Spinal cord (tissue), 10 donors: Measurements from ENCODE around the gene AP3S2. TPM values are rescaled to one million over a fixed set of nuclear protein-coding genes. Genes with fewer than 3 reads are reported as not detected.
A peak's percentile ranks its signal among the peaks of the same experiment; 100 is the strongest.
"Not testable (repeated sequence)": the region's sequence is repeated elsewhere in the genome, so short reads cannot be mapped to it uniquely, and the experiment has no call there.

Source experiments
- DNase-seq, 6 donors: peaks; one replicate each; pipeline versions ENCODE4 v3.0.0 to v3.0.0-alpha.2; 2013 to 2015; ENCODE audit warnings: low spot score in 6 of 6, low read depth in 4 of 6
- H3K27ac ChIP-seq: one replicate; pipeline ENCODE4 v1.5.1; 2013; ENCODE audit warnings: low read depth, low read length, control low read depth
- H3K27me3 ChIP-seq: one replicate; pipeline ENCODE4 v1.6.1; 2013; ENCODE audit warnings: low read length; ENCODE audit not compliant: control insufficient read depth, insufficient read depth
- H3K36me3 ChIP-seq: one replicate; pipeline ENCODE4 v1.6.1; 2013; ENCODE audit warnings: low read length; ENCODE audit not compliant: control insufficient read depth, insufficient read depth
- H3K4me1 ChIP-seq: one replicate; pipeline ENCODE4 v1.6.1; 2013; ENCODE audit warnings: low read length; ENCODE audit not compliant: control insufficient read depth, insufficient read depth
- H3K4me3 ChIP-seq: one replicate; pipeline ENCODE4 v1.5.1; 2013; ENCODE audit warnings: low read depth, low read length, control low read depth
- H3K9me3 ChIP-seq: one replicate; pipeline ENCODE4 v1.6.1; 2013; ENCODE audit warnings: low read length; ENCODE audit not compliant: control insufficient read depth, insufficient read depth
- WGBS: methylation state at CpG from one replicate; pipeline ENCODE4 v1.1.5; 2013; ENCODE audit warnings: missing lambda C conversion rate; ENCODE audit not compliant: insufficient coverage; 5-methylcytosine and 5-hydroxymethylcytosine counted together
- polyA plus RNA-seq, 2 donors: library from polyadenylated mRNA; unstranded; fragments of 120-200 nt; gene quantifications; one replicate each; pipeline ENCODE4 v1.2.1, GENCODE V29; 2013; ENCODE audit not compliant: insufficient read length in 2 of 2
- total RNA-seq, 2 donors: library from RNA; depleted of rRNA in 1 of 2; stranded (reverse); fragments of 120-200 nt in 1 of 2; fragments of >200 nt in 1 of 2; gene quantifications; one replicate each; pipeline versions ENCODE4 v1.2.3 to v1.2.4, GENCODE V29; 2013 to 2014
- donor health status: healthy.

The AP3S2 gene
- total and polyA plus RNA-seq, 4 donors: 43.6 to 66.0 (median 48.8) TPM

GRCh38 chr15:89893027-89893426 lies 767 bp downstream of the AP3S2 start:
- no CpG with 5 or more reads among the region's 6 CpGs for WGBS
- no peak for DNase-seq
- Histone ChIP-seq H3K27me3 (no peaks in the 10 kb centered on the region), H3K36me3 (no peaks in the 10 kb centered on the region), H3K27ac (no peak overlapping the region), H3K9me3 (no peaks in the 10 kb centered on the region), H3K4me1 (peaks cover 12% of the 10 kb centered on the region), H3K4me3 (peak overlapping the region; percentile 95)

- Histone ChIP-seq H3K4me1 (peaks cover 8% of the 10 kb centered on the region), H3K36me3 (peaks cover 28% of the 10 kb centered on the region), H3K4me3 (no peak overlapping the region), H3K27me3 (no peaks in the 10 kb centered on the region), H3K27ac (no peak overlapping the region), H3K9me3 (no peaks in the 10 kb centered on the region)
- DNase-seq: peak in 2 of 6 donors; percentile 30 to 49
- no CpG with 5 or more reads among the region's 4 CpGs for WGBS
Measured at GRCh38 chr15:89888214-89888804, 5.5 kb downstream of the AP3S2 start.

- Histone ChIP-seq H3K36me3 (peaks cover 32% of the 10 kb centered on the region), H3K9me3 (no peaks in the 10 kb centered on the region), H3K4me1 (no peaks in the 10 kb centered on the region), H3K27me3 (no peaks in the 10 kb centered on the region), H3K27ac (no peak overlapping the region), H3K4me3 (no peak overlapping the region)
- DNase-seq: no peak
- WGBS: 88% methylated on average over 1 of the region's 2 CpGs
Measured at GRCh38 chr15:89885611-89886010, 8.2 kb downstream of the AP3S2 start.

- not testable (repeated sequence) for DNase-seq, H3K27me3 ChIP-seq, H3K27ac ChIP-seq, H3K9me3 ChIP-seq, H3K4me1 ChIP-seq, H3K4me3 ChIP-seq
- H3K36me3 ChIP-seq: peaks cover 35% of the 10 kb centered on the region
- no CpG with 5 or more reads among the region's 3 CpGs for WGBS
Measured at GRCh38 chr15:89885179-89885578, 8.6 kb downstream of the AP3S2 start.

GRCh38 chr15:89883518-89883917 lies 10.3 kb downstream of the AP3S2 start:
- H3K9me3 ChIP-seq: no peaks in the 10 kb centered on the region
- DNase-seq: no peak
- H3K27ac ChIP-seq: no peak overlapping the region
- no CpG with 5 or more reads among the region's 1 CpG for WGBS
- no peak overlapping the region for H3K4me3 ChIP-seq
- H3K4me1 ChIP-seq: no peaks in the 10 kb centered on the region
- no peaks in the 10 kb centered on the region for H3K27me3 ChIP-seq
- H3K36me3 ChIP-seq: peaks cover 37% of the 10 kb centered on the region

- Histone ChIP-seq H3K9me3 (no peaks in the 10 kb centered on the region), H3K27me3 (no peaks in the 10 kb centered on the region), H3K4me3 (no peak overlapping the region), H3K36me3 (peaks cover 29% of the 10 kb centered on the region), H3K4me1 (no peaks in the 10 kb centered on the region), H3K27ac (no peak overlapping the region)
- 91% methylated on average over 1 of the region's 1 CpG for WGBS
- no peak for DNase-seq
Measured at GRCh38 chr15:89880727-89881126, 13.1 kb downstream of the AP3S2 start.

- Histone ChIP-seq H3K4me1 (no peaks in the 10 kb centered on the region), H3K27me3 (no peaks in the 10 kb centered on the region), H3K27ac (no peak overlapping the region), H3K4me3 (no peak overlapping the region), H3K9me3 (no peaks in the 10 kb centered on the region), H3K36me3 (peaks cover 19% of the 10 kb centered on the region)
- no peak for DNase-seq
- 100% methylated on average over 2 of the region's 3 CpGs for WGBS
Measured at GRCh38 chr15:89878323-89878722, 15.5 kb downstream of the AP3S2 start.

GRCh38 chr15:89877083-89877425 lies 16.7 kb downstream of the AP3S2 start:
- Histone ChIP-seq H3K4me1 (no peaks in the 10 kb centered on the region), H3K27ac (no peak overlapping the region), H3K9me3 (no peaks in the 10 kb centered on the region), H3K27me3 (no peaks in the 10 kb centered on the region), H3K36me3 (peaks cover 15% of the 10 kb centered on the region), H3K4me3 (no peak overlapping the region)
- no peak for DNase-seq
- WGBS: no CpG with 5 or more reads among the region's 2 CpGs

GRCh38 chr15:89876396-89877082 lies 17.3 kb downstream of the AP3S2 start:
- Histone ChIP-seq H3K36me3 (peaks cover 19% of the 10 kb centered on the region), H3K4me3 (no peak overlapping the region), H3K27me3 (no peaks in the 10 kb centered on the region), H3K4me1 (no peaks in the 10 kb centered on the region), H3K27ac (no peak overlapping the region), H3K9me3 (no peaks in the 10 kb centered on the region)
- 94% methylated on average over 1 of the region's 4 CpGs for WGBS
- no peak for DNase-seq

GRCh38 chr15:89875741-89876140 lies 18.1 kb downstream of the AP3S2 start:
- Histone ChIP-seq H3K36me3 (peaks cover 20% of the 10 kb centered on the region), H3K4me1 (no peaks in the 10 kb centered on the region), H3K27me3 (no peaks in the 10 kb centered on the region), H3K9me3 (no peaks in the 10 kb centered on the region), H3K4me3 (no peak overlapping the region), H3K27ac (no peak overlapping the region)
- DNase-seq: no peak
- WGBS: 100% methylated on average over 2 of the region's 6 CpGs
